ENCODE results near the gene NKX3-2.

GRCh38 chr4:13580036-13580435 is 35.7 kb upstream of the NKX3-2 start:
- TF ChIP-seq, protein P1, sequence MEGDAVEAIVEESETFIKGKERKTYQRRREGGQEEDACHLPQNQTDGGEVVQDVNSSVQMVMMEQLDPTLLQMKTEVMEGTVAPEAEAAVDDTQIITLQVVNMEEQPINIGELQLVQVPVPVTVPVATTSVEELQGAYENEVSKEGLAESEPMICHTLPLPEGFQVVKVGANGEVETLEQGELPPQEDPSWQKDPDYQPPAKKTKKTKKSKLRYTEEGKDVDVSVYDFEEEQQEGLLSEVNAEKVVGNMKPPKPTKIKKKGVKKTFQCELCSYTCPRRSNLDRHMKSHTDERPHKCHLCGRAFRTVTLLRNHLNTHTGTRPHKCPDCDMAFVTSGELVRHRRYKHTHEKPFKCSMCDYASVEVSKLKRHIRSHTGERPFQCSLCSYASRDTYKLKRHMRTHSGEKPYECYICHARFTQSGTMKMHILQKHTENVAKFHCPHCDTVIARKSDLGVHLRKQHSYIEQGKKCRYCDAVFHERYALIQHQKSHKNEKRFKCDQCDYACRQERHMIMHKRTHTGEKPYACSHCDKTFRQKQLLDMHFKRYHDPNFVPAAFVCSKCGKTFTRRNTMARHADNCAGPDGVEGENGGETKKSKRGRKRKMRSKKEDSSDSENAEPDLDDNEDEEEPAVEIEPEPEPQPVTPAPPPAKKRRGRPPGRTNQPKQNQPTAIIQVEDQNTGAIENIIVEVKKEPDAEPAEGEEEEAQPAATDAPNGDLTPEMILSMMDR (tag by site-specific recombination; IDR thresholded peaks at IDR 0.05) = no peak
- TF ChIP-seq ZNF140 (tag by site-specific recombination; IDR thresholded peaks at IDR 0.05) (no peak), ZNF121 (tag by site-specific recombination; IDR thresholded peaks at IDR 0.05) (no peak), ZNF335 (tag by site-specific recombination; conservative IDR thresholded peaks at IDR 0.05) (no peak), HOXA7 (CRISPR knock-in tag; IDR thresholded peaks at IDR 0.05; ENCODE audit: borderline replicate concordance) (no peak), ZNF571 (tag by site-specific recombination; IDR thresholded peaks at IDR 0.05) (no peak)
